Muscle of back (tissue), 11 donors: ENCODE results near the gene SNX7. TPM values are rescaled to one million over a fixed set of nuclear protein-coding genes. Genes with fewer than 3 reads are reported as not detected.
A peak's percentile ranks its signal among the peaks of the same experiment; 100 is the strongest.

Experiments
- DNase-seq, 3 donors: peaks; one replicate each; pipeline versions ENCODE4 v3.0.0 to v3.0.0-alpha.2; 2013
- polyA plus RNA-seq, 10 donors: library from polyadenylated mRNA; unstranded; fragments of 120-200 nt; gene quantifications; one replicate each; pipeline ENCODE4 v1.2.1, GENCODE V29; 2013; ENCODE audit not compliant: insufficient read length in 10 of 10

Gene SNX7
- polyA plus RNA-seq, 10 donors: 23.0 to 31.3 (median 27.1) TPM

DNA sequence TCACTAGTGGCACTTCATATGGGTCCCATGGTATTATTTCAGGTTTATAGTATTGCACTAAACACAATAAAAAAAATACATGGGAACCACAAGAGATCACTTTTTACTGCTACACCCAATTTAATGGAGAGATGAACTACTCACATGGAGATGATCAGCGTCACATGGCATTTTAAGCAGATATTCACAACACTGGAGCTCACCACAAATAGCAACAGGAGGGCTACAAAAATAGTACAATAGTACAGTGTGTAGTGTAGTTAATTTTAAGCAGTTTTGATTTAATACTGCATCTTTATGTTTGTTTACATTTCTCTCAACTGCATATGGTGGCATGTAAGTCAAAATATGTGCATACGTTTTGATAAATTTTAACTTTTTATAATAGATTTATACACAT, 31.0 kb downstream of the SNX7 start:
- DNase-seq: no peak

DNA sequence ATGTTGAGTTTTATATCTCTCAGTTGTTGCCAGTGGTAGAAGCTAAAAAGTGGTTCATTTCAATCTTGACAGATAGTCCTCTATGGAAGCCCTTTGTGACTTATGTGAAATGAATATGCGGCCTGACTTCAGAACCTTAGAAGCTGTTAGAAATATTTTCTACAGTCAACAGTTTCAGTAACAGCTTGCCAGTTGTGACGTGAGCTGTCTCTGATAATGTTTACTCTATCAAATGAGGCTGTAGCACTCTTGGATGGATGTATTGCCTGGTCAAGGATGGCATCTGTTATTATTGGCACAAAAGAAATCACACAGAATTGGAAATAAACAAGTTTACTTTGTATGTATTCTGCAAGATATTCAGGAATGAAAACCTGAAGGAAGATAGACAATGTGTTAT, 31.9 kb downstream of the SNX7 start:
- DNase-seq: no peak

DNA sequence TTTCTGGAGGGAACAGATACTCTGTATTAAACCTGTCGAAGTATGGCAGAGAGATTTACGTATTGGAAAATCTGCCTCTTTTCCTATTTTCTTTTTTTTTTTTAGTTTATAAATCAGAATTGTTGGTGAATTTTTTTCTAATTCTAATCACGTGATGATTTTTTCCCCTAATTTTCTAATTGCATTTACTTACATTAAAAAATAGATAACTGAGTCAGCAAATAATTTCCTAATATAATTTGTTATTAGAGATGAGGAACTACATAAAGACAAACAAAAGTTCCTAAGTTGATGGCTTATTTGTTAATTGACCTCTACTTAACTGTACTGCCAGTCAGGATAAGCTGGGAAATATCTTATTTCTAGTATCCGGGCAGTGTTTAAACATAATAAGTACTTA, 34.6 kb downstream of the SNX7 start:
- DNase-seq: no peak

DNA sequence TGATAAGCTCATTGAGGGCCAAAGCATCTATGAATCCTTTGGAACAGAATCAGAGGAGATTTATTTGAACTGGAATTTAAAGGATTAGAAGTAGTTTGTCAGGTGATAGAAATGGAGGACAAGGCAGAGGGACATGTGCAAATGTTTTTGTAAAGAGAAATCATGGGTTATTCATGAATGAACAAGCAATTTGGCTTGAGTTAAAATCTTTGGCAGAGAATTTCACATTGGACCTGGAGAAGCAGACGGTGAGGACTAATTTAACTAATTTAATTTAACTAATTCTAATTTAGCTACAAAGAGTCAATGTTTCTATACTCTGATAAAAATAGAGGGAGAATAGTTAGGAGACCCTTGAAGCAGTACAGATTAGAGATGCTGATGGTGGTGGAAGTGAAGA, 36.3 kb downstream of the SNX7 start:
- DNase-seq: no peak

DNA sequence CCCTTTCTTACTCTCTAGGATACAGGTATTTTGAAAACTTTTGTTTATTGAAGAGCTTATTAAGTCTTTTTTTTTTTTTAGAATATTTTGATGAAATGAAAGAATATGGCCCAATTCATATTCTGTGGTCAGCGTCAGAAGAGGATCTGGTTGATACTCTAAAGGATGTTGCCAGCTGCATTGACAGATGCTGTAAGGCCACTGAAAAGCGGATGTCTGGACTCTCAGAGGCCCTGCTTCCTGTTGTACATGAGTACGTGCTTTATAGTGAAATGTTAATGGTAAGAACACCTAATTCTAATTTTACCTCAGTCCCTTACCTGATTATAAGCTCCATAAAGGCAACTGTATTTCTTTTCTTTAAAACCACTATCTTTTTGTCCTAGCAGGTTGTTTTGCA, 37.1 kb downstream of the SNX7 start:
- no peak for DNase-seq

GRCh38 chr1:98700228-98700627, 38.7 kb downstream of the SNX7 start:
- no peak for DNase-seq

GRCh38 chr1:98702976-98703375, 41.5 kb downstream of the SNX7 start:
- no peak for DNase-seq

DNA sequence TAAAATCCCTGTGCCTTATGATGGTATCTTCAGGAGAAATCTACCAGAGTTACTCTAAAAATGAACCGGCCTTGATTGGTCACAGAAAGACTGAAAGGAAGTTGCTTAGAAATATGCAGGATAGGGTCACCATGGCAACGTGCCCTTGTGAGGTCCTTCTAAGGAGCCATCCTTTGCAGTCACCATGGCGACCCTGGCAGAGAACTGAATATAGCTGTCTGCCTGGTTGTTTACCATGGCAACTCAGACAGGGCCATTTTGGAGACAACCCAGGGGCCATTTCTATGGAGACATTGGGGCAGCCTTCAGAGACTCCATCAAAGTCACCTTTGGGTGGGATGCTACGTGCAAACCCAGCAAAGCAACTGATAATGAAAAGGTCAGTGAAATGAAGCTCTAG, 43.0 kb downstream of the SNX7 start:
- DNase-seq: no peak

GRCh38 chr1:98704971-98705370, 43.5 kb downstream of the SNX7 start:
- no peak for DNase-seq

- DNase-seq: no peak
Observed at GRCh38 chr1:98705591-98705990, 44.1 kb downstream of the SNX7 start.

DNA sequence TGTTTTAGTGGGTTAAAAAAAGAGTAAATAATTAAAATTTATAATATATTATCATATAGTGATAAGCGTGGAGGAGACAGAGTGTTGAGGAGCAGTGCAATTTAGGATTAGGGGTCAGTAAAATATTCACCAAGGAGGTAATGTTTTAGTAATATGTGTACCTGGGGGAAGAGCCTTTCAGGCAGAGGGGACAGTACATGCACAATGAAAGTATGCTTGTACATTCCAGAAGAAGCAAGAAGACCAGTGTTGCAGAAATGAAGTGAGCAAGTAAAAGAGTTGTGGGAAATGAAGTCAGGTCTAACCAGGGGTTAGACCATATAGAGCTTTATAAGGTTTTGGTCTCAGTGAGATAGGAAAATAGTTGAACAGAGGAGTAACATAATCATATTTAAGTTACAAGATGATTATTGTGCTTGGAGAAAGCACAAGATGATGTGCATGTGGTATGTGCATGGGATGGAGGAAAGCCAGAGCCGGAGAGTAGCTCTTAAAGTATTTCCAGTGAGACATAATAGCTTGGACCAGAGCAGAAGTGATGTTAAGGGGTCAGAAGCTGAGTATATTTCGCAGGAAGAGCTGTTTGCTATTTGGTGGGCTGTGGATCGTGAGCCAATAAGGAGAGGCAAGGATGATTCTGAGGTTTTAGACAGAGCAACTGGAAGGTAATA, 44.8 kb downstream of the SNX7 start:
- peak; percentile 7 to 65 (median 52) for DNase-seq

DNA sequence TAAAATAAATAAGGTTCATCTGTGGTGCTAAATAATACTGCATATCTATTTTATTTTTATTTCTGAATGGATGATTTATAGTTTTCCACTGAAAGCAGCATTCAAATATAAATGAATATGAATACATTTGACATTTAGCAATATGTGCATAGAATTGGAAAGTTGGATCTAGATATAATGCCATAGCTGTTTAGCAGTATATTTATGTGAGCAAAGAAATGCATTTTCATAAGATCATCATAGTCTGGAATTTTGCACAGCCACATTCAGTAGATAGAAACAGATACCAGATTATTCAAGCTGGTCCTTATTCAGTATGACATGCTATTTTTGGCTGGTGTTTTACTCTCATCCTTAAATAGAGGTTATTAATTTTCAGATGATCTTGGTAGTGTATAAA, 46.0 kb downstream of the SNX7 start:
- DNase-seq: peak in 1 of 3 donors; percentile 1

DNA sequence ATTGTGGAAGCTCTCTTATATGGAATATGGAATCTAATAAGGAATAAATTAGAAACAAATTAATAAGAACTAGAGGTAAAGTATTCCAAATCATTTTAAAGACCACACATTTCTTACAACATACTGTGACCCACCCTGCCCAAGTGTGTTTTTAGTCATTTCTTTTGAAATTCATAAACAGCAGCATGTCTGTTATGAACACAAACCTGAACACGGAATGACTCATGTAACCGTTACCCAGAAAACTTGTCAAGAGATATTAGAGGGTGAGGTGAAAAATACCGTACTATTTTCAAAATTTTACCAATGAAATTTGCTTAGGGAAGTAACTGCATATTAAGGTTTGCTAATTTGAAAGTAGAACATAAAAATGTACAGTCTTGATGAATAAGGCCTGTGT, 48.4 kb downstream of the SNX7 start:
- DNase-seq: no peak

DNA sequence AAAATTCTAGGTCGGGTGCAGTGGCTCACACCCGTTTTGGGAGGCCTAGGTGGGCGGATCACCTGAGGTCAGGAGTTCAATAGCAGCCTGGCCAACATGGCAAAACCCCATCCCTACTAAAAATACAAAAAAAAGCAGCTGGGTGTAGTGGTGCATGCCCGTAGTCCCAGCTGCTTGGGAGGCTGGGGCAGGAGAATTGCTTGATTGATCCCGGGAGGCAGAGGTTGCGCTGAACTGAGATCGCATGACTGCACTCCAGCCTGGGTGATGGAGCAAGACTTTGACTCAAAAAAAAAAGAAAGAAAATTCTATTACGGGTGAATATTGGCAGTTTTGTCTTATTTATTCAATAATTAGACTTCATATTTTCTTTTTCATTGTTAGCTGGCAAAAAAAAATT, 62.1 kb downstream of the SNX7 start:
- DNase-seq: no peak

GRCh38 chr1:98732985-98733781, 71.7 kb downstream of the SNX7 start:
- no peak for DNase-seq

GRCh38 chr1:98733782-98734112, 72.2 kb downstream of the SNX7 start:
- no peak for DNase-seq

GRCh38 chr1:98735756-98736155, 74.2 kb downstream of the SNX7 start:
- no peak for DNase-seq

DNA sequence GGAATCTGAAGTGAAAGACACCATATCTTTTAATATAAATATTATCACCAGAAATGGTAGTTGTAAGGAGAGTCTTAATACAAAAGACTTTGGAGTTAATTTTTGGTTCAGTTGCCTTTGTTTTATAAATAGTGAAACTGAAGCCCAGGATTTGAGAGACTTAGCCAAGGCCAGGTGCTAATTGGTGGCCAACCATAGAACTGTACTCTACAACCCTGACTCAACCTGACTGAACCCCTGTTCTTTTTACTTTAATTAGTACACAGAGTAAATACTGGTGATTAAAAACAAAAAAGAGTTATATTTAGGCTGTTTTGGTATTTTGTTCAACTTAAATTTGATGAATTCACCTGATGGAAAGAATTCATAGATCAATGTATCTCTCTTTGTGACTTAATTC, 76.3 kb downstream of the SNX7 start:
- no peak for DNase-seq

DNA sequence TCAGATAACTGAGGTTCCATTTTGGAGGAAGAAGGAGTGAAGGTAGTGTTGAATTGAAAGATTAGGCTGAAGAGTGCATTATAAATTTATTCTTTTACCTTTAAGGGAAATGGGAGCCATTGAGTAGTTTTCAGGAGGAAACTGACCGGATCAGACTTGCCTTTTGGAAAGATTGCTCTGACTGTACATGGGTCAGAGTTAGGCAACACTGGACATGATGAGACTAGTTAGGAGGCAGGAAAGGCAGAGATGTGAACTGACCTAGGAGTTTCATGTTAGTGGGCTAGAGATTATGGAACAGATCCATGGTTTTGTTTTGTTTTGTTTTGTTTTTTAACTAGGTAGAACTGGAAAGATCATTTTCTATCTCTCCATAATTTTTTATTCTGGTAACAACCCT, 78.2 kb downstream of the SNX7 start:
- no peak for DNase-seq

GRCh38 chr1:98741164-98741563, 79.6 kb downstream of the SNX7 start:
- no peak for DNase-seq

- peak in 1 of 3 donors; percentile 21 for DNase-seq
Observed at GRCh38 chr1:98749152-98749756, 87.7 kb downstream of the SNX7 start.

- DNase-seq: peak in 2 of 3 donors; percentile 25 to 39
Observed at GRCh38 chr1:98754176-98754575, 92.7 kb downstream of the SNX7 start.

- DNase-seq: no peak
Observed at GRCh38 chr1:98761219-98761865, 99.8 kb downstream of the SNX7 start.
